NCI-H526 (cell line): Measurements from ENCODE around the gene NEO1.

Experiments
- DNase-seq, 2 experiments: peaks; one replicate each; lab custom pipeline; 2025; lab: John Stamatoyannopoulos, UW

Gene NEO1

GRCh38 chr15:73305331-73306211 lies 253.3 kb downstream of the NEO1 start:
- peak; percentile 73 to 85 for DNase-seq

GRCh38 chr15:73308305-73308704 lies 256.0 kb downstream of the NEO1 start:
- DNase-seq, result no peak

- DNase-seq, result no peak
Observed at GRCh38 chr15:73313861-73314260, 261.6 kb downstream of the NEO1 start.

- DNase-seq, result peak in 1 of 2 experiments; percentile 24
Observed at GRCh38 chr15:73317651-73318462, 265.6 kb downstream of the NEO1 start.

GRCh38 chr15:73318463-73319351 lies 266.4 kb downstream of the NEO1 start:
- DNase-seq, result no peak

- DNase-seq, result no peak
Observed at GRCh38 chr15:73319460-73320245, 267.4 kb downstream of the NEO1 start.

GRCh38 chr15:73320619-73321180 lies 268.4 kb downstream of the NEO1 start:
- DNase-seq, result no peak

- no peak for DNase-seq
Observed at GRCh38 chr15:73321496-73322450, 269.5 kb downstream of the NEO1 start.

GRCh38 chr15:73322665-73323373 lies 270.6 kb downstream of the NEO1 start:
- DNase-seq, result no peak

GRCh38 chr15:73323374-73323955 lies 271.2 kb downstream of the NEO1 start:
- DNase-seq, result no peak

- DNase-seq, result no peak
Observed at GRCh38 chr15:73323956-73324355, 271.7 kb downstream of the NEO1 start.

GRCh38 chr15:73324496-73325170 lies 272.4 kb downstream of the NEO1 start:
- DNase-seq, result no peak

GRCh38 chr15:73325191-73325861 lies 273.1 kb downstream of the NEO1 start:
- DNase-seq, result peak in 1 of 2 experiments; percentile 6

GRCh38 chr15:73326157-73326556 lies 273.9 kb downstream of the NEO1 start:
- no peak for DNase-seq

GRCh38 chr15:73328149-73328820 lies 276.0 kb downstream of the NEO1 start:
- no peak for DNase-seq

- no peak for DNase-seq
Observed at GRCh38 chr15:73328981-73329380, 276.7 kb downstream of the NEO1 start.
